ENCODE results near the gene OSGIN1.

Gene OSGIN1

GRCh38 chr16:83971165-83972130 lies 18.4 kb downstream of the OSGIN1 start:
- FAIRE-seq: no peak
- no peak for TF ChIP-seq POLR2A (IDR thresholded peaks at IDR 0.05; ENCODE audit: low read depth, low read length)
- no peak for DNase-seq (ENCODE audit: insufficient read length)

DNA sequence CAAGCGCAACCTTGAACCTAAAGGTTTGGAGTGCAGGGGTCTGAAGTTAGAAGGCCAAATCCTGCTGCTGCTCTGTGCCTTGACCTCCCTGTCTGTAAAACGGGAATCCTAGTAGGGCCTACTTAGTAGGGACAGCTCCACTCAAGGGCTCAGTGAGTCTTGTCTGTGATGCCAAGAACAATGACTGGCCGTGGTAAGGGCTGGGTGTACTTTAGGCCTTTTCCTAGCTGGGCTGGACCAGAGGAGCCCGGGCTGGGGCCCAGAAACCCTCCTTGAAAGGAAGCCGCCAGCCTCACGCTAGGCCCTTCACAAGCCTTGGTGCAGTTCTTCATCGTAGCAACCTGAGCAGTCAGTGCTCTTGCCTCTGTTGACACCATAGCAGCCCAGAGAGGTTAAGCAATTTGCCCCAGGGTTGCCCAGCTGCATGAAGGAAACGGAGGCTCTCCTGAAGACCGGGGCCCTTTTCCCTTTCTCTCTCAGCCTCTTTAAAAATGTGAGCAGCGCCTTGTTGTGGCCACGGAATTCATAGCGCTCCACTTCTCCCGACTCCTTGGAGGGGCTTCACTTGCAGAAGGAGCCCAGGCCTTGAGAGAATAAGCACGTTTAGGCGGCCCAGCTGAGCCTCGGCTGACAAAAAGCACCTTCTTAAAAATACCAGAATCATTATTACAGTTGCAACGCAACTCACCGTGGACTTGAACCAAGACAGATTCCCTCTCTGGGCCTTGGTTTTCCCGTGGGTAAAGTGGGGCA lies 19.4 kb downstream of the OSGIN1 start:
- no peak for FAIRE-seq
- TF ChIP-seq TAF1 (IDR thresholded peaks at IDR 0.05; ENCODE audit: borderline replicate concordance, low read depth, low read length): no peak
- no peak for TF ChIP-seq POLR2A (IDR thresholded peaks at IDR 0.05; ENCODE audit: low read depth, low read length)
- TF ChIP-seq POLR2AphosphoS5 (IDR thresholded peaks at IDR 0.05; ENCODE audit: low read depth, low read length): no peak

DNA sequence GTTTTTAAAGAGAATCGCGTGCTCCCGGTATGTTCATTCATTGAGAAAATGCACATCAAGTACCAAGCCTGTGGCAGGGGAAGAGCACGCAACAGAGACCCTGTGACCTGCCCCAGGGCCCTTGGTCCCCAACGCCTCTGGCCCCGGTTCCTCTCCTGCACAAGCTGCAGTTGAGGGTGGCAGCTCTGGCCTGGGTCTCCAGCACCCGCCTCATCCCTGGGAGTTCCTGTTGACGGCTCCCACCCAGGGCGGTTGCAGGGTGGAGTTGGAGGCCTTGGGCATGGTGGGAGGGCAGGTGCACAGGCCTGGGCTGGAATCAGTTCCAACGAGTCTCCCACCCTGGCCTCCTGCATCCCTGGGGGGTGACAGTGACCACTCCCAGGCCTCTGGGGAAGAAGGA lies 20.0 kb downstream of the OSGIN1 start:
- TF ChIP-seq TAF1 (IDR thresholded peaks at IDR 0.05; ENCODE audit: borderline replicate concordance, low read depth, low read length) (no peak), POLR2AphosphoS5 (IDR thresholded peaks at IDR 0.05; ENCODE audit: low read depth, low read length) (no peak), POLR2A (IDR thresholded peaks at IDR 0.05; ENCODE audit: low read depth, low read length) (no peak)

More for the DNA sequence above, 19.4 kb downstream of the OSGIN1 start:
- no peak for DNase-seq (ENCODE audit: insufficient read length)

GRCh38 chr16:83973581-83974385 lies 20.7 kb downstream of the OSGIN1 start:
- DNase-seq (ENCODE audit: insufficient read length) (no peak), FAIRE-seq (no peak)
- TF ChIP-seq POLR2AphosphoS5 (IDR thresholded peaks at IDR 0.05; ENCODE audit: low read depth, low read length) (no peak), TAF1 (IDR thresholded peaks at IDR 0.05; ENCODE audit: borderline replicate concordance, low read depth, low read length) (no peak)

More for the DNA sequence above, 20.0 kb downstream of the OSGIN1 start:
- DNase-seq (ENCODE audit: insufficient read length) (no peak), FAIRE-seq (no peak)

- TF ChIP-seq POLR2AphosphoS5 (IDR thresholded peaks at IDR 0.05; ENCODE audit: low read depth, low read length): no peak
- TF ChIP-seq POLR2A (IDR thresholded peaks at IDR 0.05; ENCODE audit: low read depth, low read length): no peak
- no peak for TF ChIP-seq TAF1 (IDR thresholded peaks at IDR 0.05; ENCODE audit: borderline replicate concordance, low read depth, low read length)
- DNase-seq (ENCODE audit: insufficient read length): no peak
- FAIRE-seq: no peak
Measured at GRCh38 chr16:83974475-83974874, 21.4 kb downstream of the OSGIN1 start.

GRCh38 chr16:83975590-83976260 lies 22.7 kb downstream of the OSGIN1 start:
- FAIRE-seq (no peak), DNase-seq (ENCODE audit: insufficient read length) (no peak)
- no peak for TF ChIP-seq POLR2A (IDR thresholded peaks at IDR 0.05; ENCODE audit: low read depth, low read length)
- no peak for TF ChIP-seq POLR2AphosphoS5 (IDR thresholded peaks at IDR 0.05; ENCODE audit: low read depth, low read length)
- TF ChIP-seq TAF1 (IDR thresholded peaks at IDR 0.05; ENCODE audit: borderline replicate concordance, low read depth, low read length): no peak

DNA sequence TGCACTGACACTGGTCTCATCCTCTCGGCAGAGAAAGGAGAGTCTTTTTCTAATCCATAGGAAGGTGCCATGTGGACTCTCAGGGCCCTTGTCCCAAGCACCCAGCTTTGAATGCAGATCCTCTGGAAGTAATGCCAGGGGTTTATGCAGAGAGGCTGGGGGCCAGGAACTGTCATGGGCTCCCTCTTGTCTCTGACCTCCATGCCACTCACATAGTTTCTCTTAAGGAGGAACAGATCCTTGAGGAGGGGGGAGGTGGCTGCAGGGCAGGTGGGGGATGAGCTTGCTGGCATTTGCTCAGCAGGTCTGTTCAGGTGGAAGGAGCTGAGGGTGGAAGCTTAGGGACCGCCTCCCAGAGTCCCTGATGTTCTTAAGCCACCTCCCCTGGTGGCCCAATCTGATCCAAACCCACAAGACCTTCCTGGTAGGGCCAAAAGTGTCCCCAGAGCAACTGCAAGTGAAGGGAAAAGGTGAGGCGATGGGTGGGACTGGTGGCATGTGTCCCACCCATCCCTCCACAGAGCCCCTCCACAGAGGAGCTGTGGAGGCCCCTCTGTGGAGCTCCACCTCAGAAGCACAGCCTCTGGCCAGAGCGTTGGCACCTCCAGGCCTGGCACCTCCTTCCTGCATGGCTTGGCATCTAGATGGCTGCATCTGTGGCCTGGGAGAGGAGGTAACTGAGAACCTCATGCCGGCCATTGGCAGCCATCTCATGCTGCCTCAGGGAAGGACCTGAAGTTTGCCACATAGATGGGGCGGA lies 24.2 kb downstream of the OSGIN1 start:
- FAIRE-seq (no peak), DNase-seq (ENCODE audit: insufficient read length) (no peak)
- no peak for TF ChIP-seq POLR2AphosphoS5 (IDR thresholded peaks at IDR 0.05; ENCODE audit: low read depth, low read length)
- no peak for TF ChIP-seq TAF1 (IDR thresholded peaks at IDR 0.05; ENCODE audit: borderline replicate concordance, low read depth, low read length)
- TF ChIP-seq POLR2A (IDR thresholded peaks at IDR 0.05; ENCODE audit: low read depth, low read length): no peak

GRCh38 chr16:83978401-83978904 lies 25.4 kb downstream of the OSGIN1 start:
- TF ChIP-seq POLR2AphosphoS5 (IDR thresholded peaks at IDR 0.05; ENCODE audit: low read depth, low read length): no peak
- no peak for TF ChIP-seq TAF1 (IDR thresholded peaks at IDR 0.05; ENCODE audit: borderline replicate concordance, low read depth, low read length)
- no peak for TF ChIP-seq POLR2A (IDR thresholded peaks at IDR 0.05; ENCODE audit: low read depth, low read length)
- FAIRE-seq: no peak
- no peak for DNase-seq (ENCODE audit: insufficient read length)

- no peak for DNase-seq (ENCODE audit: insufficient read length)
- TF ChIP-seq POLR2AphosphoS5 (IDR thresholded peaks at IDR 0.05; ENCODE audit: low read depth, low read length): no peak
- no peak for TF ChIP-seq TAF1 (IDR thresholded peaks at IDR 0.05; ENCODE audit: borderline replicate concordance, low read depth, low read length)
- no peak for FAIRE-seq
Measured at GRCh38 chr16:83979441-83979840, 26.4 kb downstream of the OSGIN1 start.

DNA sequence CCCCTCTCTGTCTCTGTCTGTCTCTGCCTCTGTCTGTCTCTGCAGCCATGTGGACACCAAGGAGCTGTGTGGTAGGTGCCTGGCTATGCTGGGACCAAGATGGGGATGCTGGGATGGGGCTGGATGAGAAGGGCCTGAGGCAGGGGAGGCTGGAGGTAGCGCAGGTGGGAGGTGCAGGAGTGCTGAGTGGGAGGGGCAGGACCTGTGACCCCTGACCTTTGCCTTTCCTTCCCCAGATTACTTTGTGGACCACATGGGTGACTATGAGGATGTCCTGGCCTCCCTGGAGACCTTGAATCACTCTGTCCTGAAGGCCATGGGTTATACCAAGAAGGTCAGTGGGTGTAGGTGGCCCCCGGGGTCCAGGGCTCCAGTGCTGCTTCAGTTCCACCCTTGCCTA lies 27.8 kb downstream of the OSGIN1 start:
- no peak for DNase-seq (ENCODE audit: insufficient read length)
- TF ChIP-seq POLR2AphosphoS5 (IDR thresholded peaks at IDR 0.05; ENCODE audit: low read depth, low read length): no peak
- TF ChIP-seq TAF1 (IDR thresholded peaks at IDR 0.05; ENCODE audit: borderline replicate concordance, low read depth, low read length): no peak
- no peak for TF ChIP-seq POLR2A (IDR thresholded peaks at IDR 0.05; ENCODE audit: low read depth, low read length)
- no peak for FAIRE-seq
